ENCODE data around the gene TMEM170A. TPM values are rescaled to one million over a fixed set of nuclear protein-coding genes. Genes with fewer than 3 reads are reported as not detected.
A peak's percentile ranks its signal among the peaks of the same experiment; 100 is the strongest.

The TMEM170A gene
- total RNA-seq, 2 donors from 2014 or later: 72.7 to 74.8 TPM

DNA sequence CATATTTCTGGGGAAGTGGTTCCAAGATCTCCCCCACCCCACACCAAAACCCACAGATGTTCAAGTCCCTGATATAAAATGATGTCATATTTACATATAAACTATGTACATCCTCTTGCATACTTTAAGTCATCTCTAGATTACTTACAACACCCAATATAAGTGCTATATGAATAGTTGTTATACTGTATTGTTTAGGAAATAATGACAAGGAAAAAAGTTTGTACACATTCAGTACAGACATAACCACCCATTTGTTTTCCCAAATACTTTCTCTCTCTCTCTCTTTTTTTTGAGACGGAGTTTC lies 42.7 kb downstream of the TMEM170A start:
- no peaks in the 10 kb centered on the region for H3K27me3 Mint-ChIP-seq (ENCODE audit: insufficient read depth)
- peaks cover 37% of the 10 kb centered on the region for H3K4me1 Mint-ChIP-seq

DNA sequence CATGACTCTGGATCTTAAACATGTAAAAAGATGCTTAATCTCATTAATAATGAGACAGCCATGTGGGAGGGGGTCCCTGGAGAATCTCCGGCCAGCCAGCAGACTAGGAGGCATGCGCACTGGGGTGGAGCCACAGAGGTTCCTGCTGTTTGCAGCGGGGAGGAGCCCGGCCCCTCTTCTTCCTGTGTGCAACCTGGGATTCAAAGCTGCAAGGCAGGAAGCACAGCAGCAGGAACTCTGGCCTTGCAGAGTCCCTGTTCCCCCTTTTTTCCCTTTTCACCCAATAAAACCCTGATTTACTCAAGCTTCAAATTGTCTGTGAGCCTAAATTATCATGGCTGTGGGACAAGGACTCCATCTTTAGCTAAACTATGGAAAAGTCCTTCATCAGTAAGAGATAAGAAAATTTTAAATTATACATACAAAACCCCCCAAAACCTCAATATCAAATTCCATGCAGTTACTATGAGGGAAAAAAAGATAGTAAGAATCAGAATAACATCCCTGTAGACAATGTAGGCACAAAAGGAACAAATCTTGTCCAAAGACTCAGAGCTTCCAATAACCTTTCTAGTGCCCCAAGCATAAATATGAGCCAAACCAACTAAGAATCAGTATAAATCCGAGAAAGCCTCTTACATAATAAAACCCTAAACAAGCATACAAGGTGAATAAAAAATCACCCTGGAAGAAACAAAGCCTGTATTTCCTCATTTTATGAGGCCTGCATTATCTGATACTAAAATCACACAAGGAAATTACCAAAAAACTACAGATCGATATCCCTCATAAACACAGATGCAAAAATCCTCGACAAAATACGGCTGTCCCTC lies 43.3 kb downstream of the TMEM170A start:
- 25 to 59% methylated on average over 3 to 8 of the region's 8 CpGs for WGBS, 2 experiments (ENCODE audit: insufficient coverage in 1 of 2, insufficient read length in 1 of 2)
- no peak overlapping the region for H3K27ac ChIP-seq (ENCODE audit: low read depth, low read length)
- no peaks in the 10 kb centered on the region for H3K27me3 Mint-ChIP-seq (ENCODE audit: insufficient read depth)
- TF ChIP-seq CTCF (conservative IDR thresholded peaks at IDR 0.05): no peak
- H3K9ac ChIP-seq (ENCODE audit: extremely low read depth, low read length, poor library complexity, severe bottlenecking): no peak overlapping the region
- no peaks in the 10 kb centered on the region for H3K27me3 ChIP-seq (ENCODE audit: control insufficient read depth, insufficient read depth, low read length, poor library complexity, severe bottlenecking)
- H3K36me3 Mint-ChIP-seq (ENCODE audit: low read depth): peaks cover 3% of the 10 kb centered on the region
- H3K27ac Mint-ChIP-seq: peak overlapping the region; percentile 77
- H3K9me3 ChIP-seq (ENCODE audit: control insufficient read depth, low read length): no peaks in the 10 kb centered on the region
- H3K4me3 ChIP-seq (ENCODE audit: low read length): no peak overlapping the region
- peaks cover 37% of the 10 kb centered on the region for H3K4me1 Mint-ChIP-seq
- no peaks in the 10 kb centered on the region for H3K4me1 ChIP-seq (ENCODE audit: control insufficient read depth, insufficient read depth, low read length)
- peak overlapping the region; percentile 20 for H3K4me3 Mint-ChIP-seq
- no peaks in the 10 kb centered on the region for H3K9me3 Mint-ChIP-seq
- H3K36me3 ChIP-seq (ENCODE audit: control insufficient read depth, insufficient read depth, low read length): no peaks in the 10 kb centered on the region
- peak; percentile 93 for DNase-seq

More for the DNA sequence above, 42.7 kb downstream of the TMEM170A start:
- no peak overlapping the region for H3K9ac ChIP-seq (ENCODE audit: extremely low read depth, low read length, poor library complexity, severe bottlenecking)
- H3K4me1 ChIP-seq (ENCODE audit: control insufficient read depth, insufficient read depth, low read length): no peaks in the 10 kb centered on the region
- no peaks in the 10 kb centered on the region for H3K27me3 ChIP-seq (ENCODE audit: control insufficient read depth, insufficient read depth, low read length, poor library complexity, severe bottlenecking)
- H3K9me3 ChIP-seq (ENCODE audit: control insufficient read depth, low read length): no peaks in the 10 kb centered on the region
- no peak for TF ChIP-seq CTCF (conservative IDR thresholded peaks at IDR 0.05)
- no peak overlapping the region for H3K27ac ChIP-seq (ENCODE audit: low read depth, low read length)
- no peaks in the 10 kb centered on the region for H3K36me3 ChIP-seq (ENCODE audit: control insufficient read depth, insufficient read depth, low read length)
- H3K4me3 ChIP-seq (ENCODE audit: low read length): no peak overlapping the region
- Mint-ChIP-seq H3K9me3 (no peaks in the 10 kb centered on the region), H3K27ac (peak overlapping the region; percentile 27), H3K4me3 (no peak overlapping the region), H3K36me3 (ENCODE audit: low read depth) (peaks cover 3% of the 10 kb centered on the region)
- 100% methylated on average over 1 of the region's 1 CpG for WGBS, 2 experiments (ENCODE audit: insufficient coverage in 1 of 2, insufficient read length in 1 of 2)
- no peak for DNase-seq

GRCh38 chr16:75416904-75417565 lies 47.5 kb downstream of the TMEM170A start:
- Mint-ChIP-seq H3K9me3 (no peaks in the 10 kb centered on the region), H3K4me3 (no peak overlapping the region)

More at GRCh38 chr16:75416904-75417565, 47.5 kb downstream of the TMEM170A start:
- Mint-ChIP-seq H3K36me3 (ENCODE audit: low read depth) (peaks cover 11% of the 10 kb centered on the region), H3K27ac (peak overlapping the region; percentile 30), H3K27me3 (ENCODE audit: insufficient read depth) (no peaks in the 10 kb centered on the region), H3K4me1 (peaks cover 40% of the 10 kb centered on the region)
- peaks cover 7% of the 10 kb centered on the region for H3K36me3 ChIP-seq (ENCODE audit: control insufficient read depth, insufficient read depth, low read length)
- H3K27me3 ChIP-seq (ENCODE audit: control insufficient read depth, insufficient read depth, low read length, poor library complexity, severe bottlenecking): no peaks in the 10 kb centered on the region
- no peak for DNase-seq
- WGBS, 2 experiments (ENCODE audit: insufficient coverage in 1 of 2, insufficient read length in 1 of 2): 50 to 100% methylated on average over 1 to 2 of the region's 2 CpGs
- H3K9me3 ChIP-seq (ENCODE audit: control insufficient read depth, low read length): no peaks in the 10 kb centered on the region
- TF ChIP-seq CTCF (conservative IDR thresholded peaks at IDR 0.05): no peak
- no peaks in the 10 kb centered on the region for H3K4me1 ChIP-seq (ENCODE audit: control insufficient read depth, insufficient read depth, low read length)
- H3K4me3 ChIP-seq (ENCODE audit: low read length): no peak overlapping the region
- no peak overlapping the region for H3K27ac ChIP-seq (ENCODE audit: low read depth, low read length)
- no peak overlapping the region for H3K9ac ChIP-seq (ENCODE audit: extremely low read depth, low read length, poor library complexity, severe bottlenecking)

Measured in endodermal cell (in vitro differentiated cells).